Stomach (tissue), 4 donors: Measurements from ENCODE around the gene NWD2.

Experiments
- EP300 ChIP-seq: sonication (generic); formaldehyde crosslinking; IDR thresholded peaks from one replicate; pipeline ENCODE4 v1.6.1; 2017; ENCODE audit warnings: antibody characterized with exemption
- POLR2A ChIP-seq, 4 donors: fragments of 450-650 bp; IDR thresholded peaks; one replicate each; pipeline ENCODE4 v1.6.1; 2016; ENCODE audit warnings: antibody characterized with exemption in 4 of 4, control low read depth in 2 of 4, mild to moderate bottlenecking in 1 of 4, moderate library complexity in 1 of 4
- POLR2AphosphoS5 ChIP-seq, 3 donors: sonication (generic); formaldehyde crosslinking; IDR thresholded peaks; one replicate each; pipeline ENCODE4 v1.6.1; 2016; ENCODE audit warnings: antibody characterized with exemption in 3 of 3
- TF ChIP-seq, protein P1 (sequence below), 7 experiments: fragments of 450-650 bp in 4 of 7; fragments of 200-600 bp in 3 of 7; sonication (generic) in 3 of 7; IDR thresholded peaks; one replicate each; pipeline ENCODE4 v1.5.1; 2016 to 2019; ENCODE audit warnings: antibody characterized with exemption in 7 of 7, control low read depth in 2 of 7, mild to moderate bottlenecking in 1 of 7

DNA sequence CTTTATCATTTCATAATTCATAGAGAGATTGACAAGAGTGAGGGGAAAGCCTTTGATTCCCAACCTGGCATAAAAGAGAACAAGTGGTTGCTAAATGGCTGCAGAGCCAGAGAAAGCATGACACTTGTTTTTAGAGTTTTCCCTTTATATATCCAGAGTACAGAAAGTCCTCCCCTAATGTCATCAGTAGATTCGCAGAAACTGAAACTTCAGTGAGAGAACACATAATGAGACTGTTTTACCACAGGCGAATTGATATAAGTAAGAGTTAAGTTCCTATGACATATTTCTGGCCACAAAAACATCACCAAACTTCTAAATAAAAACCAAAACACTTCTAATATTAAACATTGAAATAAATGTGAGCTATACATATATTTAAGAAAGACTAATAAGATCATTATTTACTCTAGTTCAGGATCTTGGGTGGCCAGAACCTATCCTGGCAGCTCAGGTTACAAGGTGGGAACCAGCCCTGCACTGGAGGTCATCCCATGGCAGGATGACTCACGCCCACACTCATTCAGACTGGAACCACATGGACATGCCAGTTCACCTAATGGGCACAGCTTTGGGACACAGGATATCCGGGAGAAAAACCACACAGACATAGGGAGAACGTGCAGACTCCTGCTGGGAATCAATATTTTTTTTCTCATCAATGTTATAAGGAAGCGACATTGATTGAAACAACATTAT lies 35.5 kb downstream of the NWD2 start:
- TF ChIP-seq, protein P1, sequence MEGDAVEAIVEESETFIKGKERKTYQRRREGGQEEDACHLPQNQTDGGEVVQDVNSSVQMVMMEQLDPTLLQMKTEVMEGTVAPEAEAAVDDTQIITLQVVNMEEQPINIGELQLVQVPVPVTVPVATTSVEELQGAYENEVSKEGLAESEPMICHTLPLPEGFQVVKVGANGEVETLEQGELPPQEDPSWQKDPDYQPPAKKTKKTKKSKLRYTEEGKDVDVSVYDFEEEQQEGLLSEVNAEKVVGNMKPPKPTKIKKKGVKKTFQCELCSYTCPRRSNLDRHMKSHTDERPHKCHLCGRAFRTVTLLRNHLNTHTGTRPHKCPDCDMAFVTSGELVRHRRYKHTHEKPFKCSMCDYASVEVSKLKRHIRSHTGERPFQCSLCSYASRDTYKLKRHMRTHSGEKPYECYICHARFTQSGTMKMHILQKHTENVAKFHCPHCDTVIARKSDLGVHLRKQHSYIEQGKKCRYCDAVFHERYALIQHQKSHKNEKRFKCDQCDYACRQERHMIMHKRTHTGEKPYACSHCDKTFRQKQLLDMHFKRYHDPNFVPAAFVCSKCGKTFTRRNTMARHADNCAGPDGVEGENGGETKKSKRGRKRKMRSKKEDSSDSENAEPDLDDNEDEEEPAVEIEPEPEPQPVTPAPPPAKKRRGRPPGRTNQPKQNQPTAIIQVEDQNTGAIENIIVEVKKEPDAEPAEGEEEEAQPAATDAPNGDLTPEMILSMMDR (IDR thresholded peaks at IDR 0.05) = no peak
- no peak for TF ChIP-seq POLR2AphosphoS5 (IDR thresholded peaks at IDR 0.05)
- no peak for TF ChIP-seq EP300
- TF ChIP-seq POLR2A (IDR thresholded peaks at IDR 0.05) = no peak
